KBM-7 (cell line): ENCODE measurements around the gene PITPNC1.
"Not testable (repeated sequence)": the region's sequence is repeated elsewhere in the genome, so short reads cannot be mapped to it uniquely, and the experiment has no call there.

Source experiments
- DNase-seq: peaks from one replicate; pipeline ENCODE4 v3.0.0-alpha.2; 2015
- in situ Hi-C: fragments of 300-500 bp; cut with MboI; formaldehyde crosslinking; loops from 2 replicates; pipeline ENCODE4 v1.14.3; 2020; ENCODE audit warnings: low sequenced_read_pairs, low pct_unique_long_range_greater_than_20kb, mixed read lengths

PITPNC1 gene

DNA sequence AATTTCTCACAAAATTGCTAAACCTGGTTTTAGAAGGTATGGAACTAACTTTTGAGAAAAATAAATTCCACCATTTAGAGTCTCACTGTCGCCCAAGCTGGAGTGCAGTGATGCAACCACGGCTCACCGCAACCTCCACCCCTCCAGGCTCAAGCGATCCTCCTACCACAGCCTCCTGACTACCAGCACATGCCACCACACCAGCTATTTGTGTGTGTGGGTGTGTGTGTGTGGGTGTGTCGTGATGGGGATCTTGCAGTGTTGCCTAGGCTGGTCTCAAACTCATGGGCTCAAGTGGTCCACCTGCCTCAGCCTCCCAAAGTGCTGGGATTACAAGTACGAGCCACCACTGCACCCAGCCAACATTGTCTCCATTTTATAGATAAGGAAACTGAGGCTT, 269.4 kb downstream of the PITPNC1 start:
- in situ Hi-C loops: no loop called here
- no peak for DNase-seq

DNA sequence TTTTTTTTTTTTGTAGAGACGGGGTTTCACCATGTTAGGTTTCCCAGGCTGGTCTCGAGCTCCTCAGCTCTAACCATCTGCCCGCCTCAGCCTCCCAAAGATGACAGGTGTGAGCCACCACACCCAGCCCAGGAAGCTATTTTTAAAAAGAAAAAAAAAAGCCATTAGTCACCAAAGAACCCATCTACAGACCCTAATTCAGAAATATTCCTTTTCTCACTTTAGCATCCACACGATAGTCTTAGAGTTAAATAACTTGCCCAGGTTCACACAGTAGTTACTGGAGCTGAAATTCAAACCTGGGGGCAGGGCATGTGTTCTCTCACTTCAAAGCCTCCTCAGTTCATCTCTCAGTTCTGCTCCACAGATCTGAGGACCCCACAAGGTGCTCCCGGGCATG, 270.4 kb downstream of the PITPNC1 start:
- in situ Hi-C loops: no loop called here
- no peak for DNase-seq

DNA sequence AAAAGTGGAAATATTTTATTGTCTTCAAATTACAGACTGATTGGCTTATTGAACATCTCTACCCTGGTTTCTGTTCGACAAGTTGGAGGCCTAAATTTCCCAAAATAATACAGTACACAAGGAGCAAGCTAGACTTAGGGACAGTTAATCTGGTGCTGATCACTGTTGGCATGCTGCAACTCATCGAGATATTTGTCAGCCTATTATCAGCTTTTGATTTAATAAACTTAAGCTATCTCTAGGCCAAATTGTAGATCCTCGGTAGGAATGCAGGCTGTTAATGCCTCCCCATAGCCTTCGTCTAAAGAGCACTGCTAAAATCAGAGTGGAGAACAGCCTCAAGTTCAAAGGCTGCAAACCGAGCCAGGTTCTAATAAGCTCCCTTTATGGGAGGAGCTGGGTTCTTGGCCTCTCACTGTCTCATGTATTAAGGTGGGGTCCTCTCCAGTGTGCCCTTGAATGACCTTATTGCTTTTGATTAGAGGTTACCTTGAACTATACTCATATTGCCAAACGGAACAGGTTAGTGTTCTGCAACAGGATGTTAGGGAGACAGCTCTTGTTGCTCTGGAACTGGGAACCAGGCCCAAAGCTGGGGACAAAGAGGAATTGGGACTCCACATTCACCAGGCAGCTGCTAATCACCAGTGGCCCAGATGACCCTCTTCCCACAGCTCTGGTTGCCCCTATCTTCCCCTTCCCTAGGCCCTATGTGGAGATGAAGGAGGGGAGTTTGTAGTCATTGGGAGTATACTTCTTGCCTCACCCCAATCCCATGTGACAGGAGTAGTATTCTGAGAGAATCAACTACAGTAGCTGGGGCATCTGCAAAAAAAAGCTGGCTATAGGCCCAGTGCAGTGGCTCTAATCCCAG, 271.2 kb downstream of the PITPNC1 start:
- no peak for DNase-seq
- in situ Hi-C loops: no loop called here

DNA sequence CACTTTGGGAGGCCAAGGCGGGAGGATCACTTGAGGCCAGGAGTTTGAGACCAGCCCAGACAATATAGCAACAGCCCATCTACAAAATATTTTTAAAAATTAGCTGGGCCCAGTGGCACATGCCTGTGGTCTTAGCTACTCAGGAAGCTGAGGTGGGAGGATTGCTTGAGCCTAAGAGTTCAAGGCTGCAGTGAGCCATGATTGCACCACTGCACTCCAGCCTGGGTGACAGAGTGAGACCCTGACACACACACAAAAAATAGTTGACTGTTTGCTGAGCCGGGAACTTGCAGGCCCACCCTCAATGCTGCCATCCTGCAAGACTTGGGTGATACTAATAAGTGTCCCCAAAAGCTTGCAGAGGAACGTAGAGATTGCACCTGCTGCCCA, 271.8 kb downstream of the PITPNC1 start:
- in situ Hi-C loops, DNase-seq: not testable (repeated sequence)

DNA sequence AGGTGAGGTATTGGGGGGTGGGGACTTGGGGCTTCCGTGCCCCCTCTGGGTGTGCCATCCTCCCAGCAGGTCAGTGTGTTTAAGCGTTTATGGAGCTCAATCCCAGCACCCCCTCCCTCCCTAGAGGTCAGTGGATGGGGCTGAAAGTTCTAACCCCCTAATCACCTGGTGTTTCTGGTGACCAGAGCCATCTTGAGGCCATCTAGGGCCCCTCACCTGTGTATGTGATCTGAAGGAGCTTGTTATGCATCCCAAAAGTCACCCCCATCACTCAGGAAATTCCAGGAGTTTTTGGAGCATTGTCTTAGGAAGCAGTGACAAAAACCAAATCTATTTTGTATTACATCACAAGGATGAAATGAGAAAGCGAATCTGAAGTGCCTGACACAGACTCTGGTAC, 272.8 kb downstream of the PITPNC1 start:
- in situ Hi-C loops: no loop called here
- no peak for DNase-seq

DNA sequence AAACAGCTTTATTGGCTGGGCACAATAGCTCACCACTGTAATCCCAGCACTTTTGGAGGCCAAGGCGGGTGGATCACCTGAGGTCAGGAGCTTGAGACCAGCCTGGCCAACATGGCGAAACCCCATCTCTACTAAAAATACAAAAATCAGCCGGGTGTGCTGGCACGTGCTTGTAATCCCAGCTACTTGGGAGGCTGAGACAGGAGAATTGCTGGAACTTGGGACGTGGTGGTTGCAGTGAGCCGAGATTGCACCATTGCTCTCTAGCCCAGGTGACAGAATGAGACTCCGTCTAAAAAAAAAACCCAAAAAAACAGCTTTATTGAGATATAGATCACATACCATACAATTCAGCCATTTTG, 274.1 kb downstream of the PITPNC1 start:
- in situ Hi-C loops, DNase-seq: not testable (repeated sequence)

DNA sequence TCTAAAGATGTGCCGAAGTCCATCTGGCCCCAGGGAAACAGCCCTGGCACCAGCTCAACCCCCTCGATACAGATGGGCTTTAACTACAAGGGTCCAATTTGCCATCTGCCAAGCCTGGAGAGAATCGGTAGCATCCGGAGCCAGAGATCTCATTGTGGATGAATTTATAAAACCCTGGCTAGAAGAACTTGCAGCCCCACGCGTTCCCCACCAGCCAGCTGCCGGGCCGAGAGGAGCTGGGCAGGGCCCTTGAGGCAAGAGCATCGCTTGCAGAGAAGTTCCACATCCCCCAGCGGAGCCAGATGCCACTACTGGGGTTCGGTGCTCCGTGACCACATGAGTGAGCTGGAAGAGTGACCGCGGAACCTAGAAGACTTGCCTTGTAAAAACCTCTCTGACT, 275.4 kb downstream of the PITPNC1 start:
- no peak for DNase-seq
- in situ Hi-C loops: no loop called here

DNA sequence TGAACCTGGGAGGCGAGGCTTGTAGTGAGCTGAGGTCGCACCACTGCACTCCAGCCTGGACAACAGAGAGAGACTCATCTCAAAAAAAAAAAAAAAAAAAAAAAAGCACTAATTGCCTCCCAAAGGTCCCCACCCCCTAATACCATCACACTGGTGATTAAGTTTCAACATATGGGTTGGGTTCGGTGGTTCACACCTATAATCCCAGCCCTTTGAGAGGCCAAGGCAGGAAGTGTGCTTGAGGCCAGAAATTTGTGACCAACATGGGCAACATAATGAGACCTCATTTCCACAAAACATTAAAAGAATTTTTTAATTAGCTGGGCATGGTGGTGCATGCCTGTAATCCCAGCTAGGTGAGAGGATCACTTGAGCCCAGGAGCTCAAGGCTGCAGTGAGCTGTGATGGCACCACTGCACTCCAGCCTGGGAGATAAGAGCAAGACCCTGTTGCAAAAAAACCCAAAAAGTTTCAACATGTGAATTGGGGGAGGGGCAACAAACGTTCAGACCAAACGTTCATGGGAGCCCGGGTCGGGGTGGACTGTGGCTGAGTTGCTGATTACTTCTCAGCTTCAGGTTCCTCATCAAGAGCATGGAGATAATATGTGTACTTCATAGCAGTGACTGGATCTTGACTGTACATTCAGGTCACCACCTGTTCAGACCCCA, 278.5 kb downstream of the PITPNC1 start:
- in situ Hi-C loops: no loop called here
- no peak for DNase-seq

DNA sequence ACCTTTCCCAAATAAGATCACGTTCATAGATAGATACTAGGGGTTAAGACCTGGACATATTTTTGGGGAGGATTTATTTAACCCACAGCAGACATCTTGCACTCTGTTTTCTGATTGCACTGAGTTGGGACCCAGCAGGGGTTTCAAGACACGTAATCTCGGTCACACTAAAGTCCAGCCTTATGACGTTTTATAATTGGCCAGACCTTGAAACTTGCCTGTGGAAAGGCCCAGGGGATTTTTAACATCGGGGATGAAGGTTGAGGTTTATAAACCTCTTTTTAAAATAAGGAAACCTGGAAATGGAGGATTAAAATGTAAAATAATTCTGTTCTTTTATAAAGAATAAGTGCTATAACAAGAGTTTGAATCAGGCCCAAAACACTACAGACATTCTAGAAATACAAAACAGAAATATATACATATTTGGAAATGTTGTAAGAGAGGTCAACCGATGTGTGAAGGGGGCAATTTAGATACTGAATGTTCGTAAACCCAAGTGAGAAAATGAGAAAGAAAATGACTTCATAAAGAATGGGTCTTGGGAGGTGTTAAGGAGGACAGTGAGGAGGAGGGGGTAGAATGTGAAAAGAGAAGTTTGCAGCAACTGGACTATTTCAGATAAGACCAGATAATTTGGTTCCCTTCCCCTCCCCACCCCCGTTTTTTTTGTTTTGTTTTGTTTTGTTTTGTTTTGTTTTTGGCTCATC, 279.6 kb downstream of the PITPNC1 start:
- no peak for DNase-seq
- in situ Hi-C loops: no loop called here

DNA sequence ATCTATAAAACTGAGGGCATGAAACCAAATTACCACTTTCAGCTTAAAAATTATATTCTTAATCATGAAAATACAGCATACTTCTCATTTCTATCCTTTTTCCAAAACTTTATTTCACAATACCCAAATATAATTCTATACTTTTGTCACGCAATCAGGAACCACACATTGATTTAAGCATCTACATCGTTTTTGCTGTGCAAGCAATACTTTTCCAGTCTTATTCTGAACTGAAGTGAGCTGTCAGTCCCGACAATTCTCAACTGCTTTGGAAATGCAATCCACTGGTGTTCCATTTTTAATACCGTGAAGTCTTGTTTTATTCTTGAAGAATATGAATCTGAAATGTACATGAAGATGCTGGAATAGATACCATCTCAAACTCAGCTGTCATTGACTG, 280.5 kb downstream of the PITPNC1 start:
- DNase-seq: no peak
- in situ Hi-C loops: no loop called here

DNA sequence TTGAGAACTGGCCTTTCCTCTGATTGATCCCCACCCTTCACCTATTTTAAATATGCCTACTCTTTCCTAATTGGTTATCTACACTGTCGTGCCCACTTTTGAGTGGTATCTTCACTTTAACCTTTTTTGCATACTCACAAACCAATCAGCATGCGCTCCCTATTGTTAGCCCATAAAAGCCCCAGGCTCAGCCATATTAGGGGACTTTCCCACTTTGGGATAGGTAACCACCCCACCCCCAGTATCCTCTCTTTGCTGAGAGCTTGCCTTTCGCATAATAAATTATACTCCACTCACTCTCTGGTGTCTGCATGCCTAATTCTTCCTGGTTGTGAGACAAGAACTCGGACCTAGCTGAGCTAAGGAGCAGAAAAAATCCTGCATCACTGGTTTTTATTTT, 281.2 kb downstream of the PITPNC1 start:
- DNase-seq: no peak
- in situ Hi-C loops: no loop called here

DNA sequence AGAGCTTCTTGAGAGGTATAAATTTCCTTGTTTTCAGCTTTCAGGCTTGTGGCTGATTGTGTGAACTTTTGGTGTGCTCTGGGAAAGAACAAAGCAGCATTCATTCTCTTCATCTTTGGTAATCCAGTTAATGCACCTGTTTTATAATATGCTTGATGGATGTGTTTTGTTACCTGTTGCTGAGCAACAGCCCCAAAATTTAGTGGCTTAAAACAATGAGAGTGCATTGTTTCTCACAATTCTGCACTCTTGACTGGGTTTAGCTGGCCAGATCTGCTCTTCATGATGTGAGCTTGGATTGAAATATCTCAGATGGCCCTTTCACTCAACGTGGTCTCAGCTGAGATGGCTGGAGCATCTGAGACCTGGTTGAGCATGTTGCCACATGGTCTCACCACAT, 281.9 kb downstream of the PITPNC1 start:
- DNase-seq: no peak
- in situ Hi-C loops: no loop called here

DNA sequence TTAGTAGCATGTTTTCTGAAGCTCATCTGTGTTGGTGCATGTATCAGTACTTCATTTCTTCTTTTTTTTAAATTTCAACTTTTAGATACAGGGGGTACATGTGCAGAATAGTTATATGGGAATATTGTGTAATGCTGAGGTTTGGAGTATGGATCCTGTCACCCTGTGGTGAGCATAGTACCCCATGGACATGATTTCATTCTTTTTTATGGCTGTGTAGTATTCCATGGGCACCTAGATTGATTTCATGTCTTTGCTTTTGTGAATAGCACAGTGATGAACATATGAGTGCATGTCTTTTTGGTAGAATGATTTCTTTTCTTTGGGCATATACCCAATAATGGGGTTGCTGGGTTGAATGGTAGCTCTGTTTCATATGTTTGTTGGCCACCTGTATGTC, 285.6 kb downstream of the PITPNC1 start:
- in situ Hi-C loops: no loop called here
- DNase-seq: no peak

DNA sequence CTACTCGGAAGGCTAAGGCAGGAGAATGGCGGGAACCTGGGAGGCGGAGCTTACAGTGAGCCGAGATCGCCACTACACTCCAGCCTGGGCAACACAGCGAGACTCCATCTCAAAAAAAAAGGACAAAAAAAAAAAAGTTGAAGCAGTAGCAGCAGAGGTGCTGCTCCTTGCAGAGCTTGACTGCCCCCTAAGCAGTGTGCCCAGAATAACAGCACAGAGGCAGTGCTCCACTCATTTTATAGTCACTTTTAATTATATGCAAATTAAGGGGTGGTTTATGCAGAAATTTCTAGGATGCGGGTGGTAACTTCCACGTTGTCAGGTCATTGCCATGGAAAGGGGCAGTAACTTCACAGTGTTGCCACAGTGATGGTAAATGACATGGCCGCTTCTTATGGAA, 286.4 kb downstream of the PITPNC1 start:
- in situ Hi-C loops: no loop called here
- DNase-seq: peak; percentile 5

DNA sequence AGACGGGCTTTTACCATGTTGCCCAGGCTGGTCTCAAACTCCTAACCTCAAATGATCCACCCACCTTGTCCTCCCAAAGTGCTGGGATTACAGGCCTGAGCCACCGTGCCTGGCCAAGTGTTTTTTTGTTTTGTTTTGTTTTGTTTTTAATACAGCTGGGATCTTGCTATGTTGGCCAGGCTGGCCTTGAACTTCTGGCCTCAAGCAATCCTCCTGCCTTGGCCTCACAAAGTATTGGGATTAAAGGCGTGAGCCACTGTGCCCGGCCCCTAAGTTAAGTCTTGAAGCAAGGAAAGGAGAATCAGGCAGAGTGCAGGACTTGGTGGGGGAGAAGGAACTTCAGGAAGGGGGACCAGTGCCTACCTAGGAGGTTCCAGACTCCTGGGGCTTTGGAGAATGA, 288.9 kb downstream of the PITPNC1 start:
- in situ Hi-C loops: no loop called here
- DNase-seq: no peak

DNA sequence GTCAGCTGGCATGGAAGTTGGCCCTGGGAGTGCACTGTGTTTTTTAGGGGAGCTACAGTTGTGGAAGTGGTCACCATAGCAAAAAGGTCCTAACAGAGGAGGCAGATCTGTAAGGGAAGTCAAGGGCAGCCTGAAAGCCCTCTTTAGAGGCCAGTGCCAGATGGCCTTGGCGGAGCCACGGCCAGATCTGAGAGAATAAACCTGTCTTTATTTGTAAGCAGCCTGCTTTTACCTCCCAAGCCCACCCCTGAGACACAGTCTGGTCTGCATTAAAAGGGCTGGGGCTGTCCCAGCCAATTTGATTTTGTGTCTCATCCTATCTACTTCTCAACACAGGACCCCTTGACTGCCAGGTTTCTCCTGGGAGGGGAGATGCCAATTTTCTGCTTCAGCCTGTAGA, 289.6 kb downstream of the PITPNC1 start:
- no peak for DNase-seq
- in situ Hi-C loops: no loop called here

DNA sequence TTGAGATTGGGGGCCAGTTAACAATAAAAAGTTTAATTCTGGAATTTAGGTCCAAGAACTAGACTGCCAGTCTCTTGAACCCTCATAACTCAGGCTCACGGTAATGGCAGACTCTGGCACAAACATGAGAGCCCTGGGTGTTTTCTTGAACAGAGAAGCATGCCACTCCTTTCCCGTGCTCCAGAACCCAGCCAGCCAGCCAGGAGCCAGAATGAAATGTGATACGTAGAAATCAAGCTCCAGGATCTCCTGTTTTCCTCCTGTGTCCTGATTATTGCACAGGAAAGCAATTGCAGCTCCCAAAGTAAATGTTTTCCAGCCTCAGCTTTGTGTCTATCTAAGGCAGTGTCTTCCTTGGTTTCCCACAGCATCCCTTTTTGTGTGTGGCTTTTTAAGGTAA, 294.4 kb downstream of the PITPNC1 start:
- in situ Hi-C loops: no loop called here
- DNase-seq: no peak

DNA sequence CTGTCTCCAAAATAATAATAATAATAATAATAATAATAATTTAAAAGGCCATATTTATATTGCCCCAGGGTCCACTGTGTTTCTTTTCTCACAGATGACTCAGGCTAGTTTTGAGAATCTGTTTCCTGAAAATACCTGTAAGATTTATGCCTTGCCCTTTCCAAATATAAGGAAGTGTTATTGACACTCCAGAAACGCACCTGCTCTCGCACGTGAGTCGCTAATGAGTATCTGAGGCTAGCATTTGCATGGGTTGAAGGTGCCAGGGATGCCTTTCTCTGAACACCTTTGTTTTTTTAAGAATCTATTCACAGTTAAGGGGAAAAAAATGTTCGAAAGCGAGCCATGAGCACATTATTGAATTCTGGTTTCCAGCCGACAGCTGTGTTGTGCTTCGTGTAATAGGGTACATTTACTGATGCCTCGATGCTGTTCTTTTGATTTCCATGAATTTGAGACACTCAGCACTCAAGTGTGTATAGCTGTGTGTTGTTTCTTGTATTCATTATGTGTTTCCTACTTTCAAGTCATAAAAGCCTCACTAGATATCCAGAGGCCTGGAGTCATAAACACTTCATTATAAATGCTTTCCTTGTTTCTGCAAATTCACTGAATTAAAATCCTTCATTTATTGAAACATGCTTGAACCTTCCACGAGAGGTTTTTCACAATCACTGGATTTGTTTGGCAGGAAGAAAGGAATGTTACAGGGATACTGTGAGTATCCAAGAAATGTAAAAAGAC, 295.7 kb downstream of the PITPNC1 start:
- DNase-seq: no peak
- in situ Hi-C loops: no loop called here

DNA sequence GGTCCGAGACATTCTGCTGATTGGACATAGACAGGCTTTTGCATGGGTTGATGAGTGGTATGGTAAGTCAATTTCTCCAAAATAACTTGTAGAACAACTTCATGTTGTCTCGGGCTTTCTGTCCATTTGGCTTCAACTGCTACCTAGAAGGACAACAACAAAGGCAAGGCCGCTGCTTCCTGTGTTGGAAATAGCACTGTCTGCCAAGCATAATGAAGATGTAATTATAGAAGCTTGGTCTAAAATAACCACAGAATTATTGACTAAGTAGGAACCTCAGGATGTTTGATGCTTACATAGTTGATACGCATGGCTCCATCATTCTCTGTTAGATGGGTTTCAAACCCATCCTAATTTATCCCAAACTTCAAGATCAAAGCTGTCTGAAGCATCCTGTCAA, 298.4 kb downstream of the PITPNC1 start:
- in situ Hi-C loops: no loop called here
- no peak for DNase-seq

DNA sequence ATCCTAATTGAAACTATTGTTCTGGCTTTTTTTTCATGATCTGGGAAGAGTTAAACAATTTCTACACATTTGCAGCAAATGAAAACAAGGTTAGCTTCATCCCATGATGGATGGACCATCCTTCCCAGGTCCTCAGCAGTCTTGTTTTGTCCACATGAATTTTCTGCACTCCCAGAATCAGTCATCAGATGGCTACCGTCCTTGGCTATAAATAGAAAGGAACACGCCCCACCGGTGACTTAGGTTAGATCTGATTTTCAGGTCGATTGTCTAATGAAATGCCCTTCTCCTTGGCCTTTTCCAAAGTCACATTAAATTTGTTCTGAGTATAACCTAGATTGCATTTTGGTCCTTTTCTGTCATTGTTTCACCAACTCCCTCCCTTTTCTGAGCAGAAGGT, 299.2 kb downstream of the PITPNC1 start:
- no peak for DNase-seq
- in situ Hi-C loops: no loop called here
